ENCODE results near the gene TSHZ2. TPM values are rescaled to one million over a fixed set of nuclear protein-coding genes. Genes with fewer than 3 reads are reported as not detected.

Gene TSHZ2
- total RNA-seq, 1 donor from 2014 or later, result 9.9 TPM

DNA sequence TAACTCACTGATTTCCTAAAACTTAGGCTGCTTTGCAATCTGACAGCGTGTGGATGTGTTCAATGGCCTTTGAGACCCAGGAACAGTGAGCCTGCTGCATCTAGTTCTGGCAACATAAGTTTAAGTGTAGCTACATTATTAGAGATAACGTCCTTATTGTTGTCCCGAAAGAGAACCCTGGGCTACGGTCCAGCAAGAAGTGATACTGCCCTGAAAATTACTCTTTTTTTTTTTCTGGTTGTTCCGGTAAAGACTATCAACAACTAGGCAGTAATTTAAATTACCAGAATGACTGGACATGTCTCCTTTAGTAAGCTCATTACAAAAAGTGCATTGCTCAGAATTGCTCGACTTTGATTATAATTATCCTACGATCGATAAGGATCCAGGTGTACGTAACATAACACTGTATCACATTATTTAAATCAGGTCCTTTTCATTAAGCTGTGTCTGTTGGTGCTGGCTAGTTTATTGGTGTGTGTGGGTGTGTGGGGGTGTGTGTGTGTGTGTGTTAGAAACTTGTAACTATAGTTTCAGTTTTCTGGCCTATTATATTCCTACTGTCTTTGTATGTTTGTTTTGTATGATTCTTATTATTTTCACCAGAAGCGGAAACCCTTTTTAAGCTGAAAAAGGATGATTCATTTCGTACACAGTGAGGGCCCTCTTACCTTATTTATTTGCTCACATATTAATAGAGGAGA, 3.0 kb downstream of the TSHZ2 start:
- Histone ChIP-seq H3K9ac (ENCODE audit: low read depth in 1 of 3, low read length in 3 of 3) (peak overlapping the region in 1 of 3 donors; percentile 8), H3K4me3 (ENCODE audit: low read length in 3 of 3) (peak overlapping the region in 2 of 3 donors; percentile 25 to 79), H3K27ac (ENCODE audit: low read depth, low read length) (peak overlapping the region; percentile 64), H3K4me1 (ENCODE audit: control insufficient read depth in 3 of 3, insufficient read depth in 3 of 3, low read length in 3 of 3) (no peaks in the 10 kb centered on the region), H3K36me3 (ENCODE audit: control insufficient read depth in 3 of 3, insufficient read depth in 3 of 3, low read length in 3 of 3) (no peaks in the 10 kb centered on the region), H3K9me3 (ENCODE audit: control insufficient read depth in 3 of 3, low read length in 3 of 3) (no peaks in the 10 kb centered on the region), H3K27me3 (ENCODE audit: control insufficient read depth in 3 of 3, insufficient read depth in 3 of 3, low read length in 3 of 3) (peaks cover 0 to 6% (median 5%) of the 10 kb centered on the region in 3 donors)

DNA sequence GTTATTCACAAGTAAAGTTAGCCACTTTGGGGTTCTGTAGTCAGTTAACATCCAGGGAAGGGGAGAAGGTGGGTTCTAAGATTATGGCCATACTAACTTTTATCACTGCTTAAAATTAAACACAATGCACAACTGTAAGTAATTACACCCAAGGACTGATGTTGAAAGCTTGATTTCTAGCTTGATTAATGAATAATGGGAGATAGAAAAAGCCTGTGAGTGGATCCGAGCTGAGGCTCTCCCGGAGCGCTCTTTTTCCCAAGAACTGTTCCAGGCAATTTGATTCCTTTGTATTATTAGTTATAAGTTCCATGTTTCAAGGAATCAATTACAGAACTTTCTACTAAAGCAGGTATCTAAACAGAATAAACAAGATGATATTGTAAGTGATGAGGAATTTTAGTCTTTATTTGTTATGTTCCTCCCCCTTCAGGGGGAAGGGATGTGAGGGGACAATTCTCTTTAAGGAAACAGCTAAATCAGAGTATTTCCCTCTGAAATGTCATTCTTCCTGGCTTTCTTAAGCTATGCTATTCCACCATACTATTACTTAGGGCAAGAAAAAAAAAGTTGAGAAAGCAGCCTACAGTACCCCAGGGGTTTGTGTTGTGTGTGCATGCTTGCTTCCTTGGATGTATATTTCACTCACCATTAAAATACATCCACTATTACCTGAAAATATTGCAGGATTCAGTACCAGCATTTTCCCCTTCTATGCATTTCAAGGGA, 3.8 kb downstream of the TSHZ2 start:
- Histone ChIP-seq H3K9ac (ENCODE audit: low read depth in 1 of 3, low read length in 3 of 3) (peak overlapping the region in 1 of 3 donors; percentile 8), H3K27me3 (ENCODE audit: control insufficient read depth in 3 of 3, insufficient read depth in 3 of 3, low read length in 3 of 3) (peaks cover 0 to 6% (median 5%) of the 10 kb centered on the region in 3 donors), H3K4me1 (ENCODE audit: control insufficient read depth in 3 of 3, insufficient read depth in 3 of 3, low read length in 3 of 3) (no peaks in the 10 kb centered on the region), H3K4me3 (ENCODE audit: low read length in 3 of 3) (peak overlapping the region in 2 of 3 donors; percentile 25 to 79), H3K9me3 (ENCODE audit: control insufficient read depth in 3 of 3, low read length in 3 of 3) (no peaks in the 10 kb centered on the region), H3K36me3 (ENCODE audit: control insufficient read depth in 3 of 3, insufficient read depth in 3 of 3, low read length in 3 of 3) (no peaks in the 10 kb centered on the region), H3K27ac (ENCODE audit: low read depth, low read length) (peak overlapping the region; percentile 64)

DNA sequence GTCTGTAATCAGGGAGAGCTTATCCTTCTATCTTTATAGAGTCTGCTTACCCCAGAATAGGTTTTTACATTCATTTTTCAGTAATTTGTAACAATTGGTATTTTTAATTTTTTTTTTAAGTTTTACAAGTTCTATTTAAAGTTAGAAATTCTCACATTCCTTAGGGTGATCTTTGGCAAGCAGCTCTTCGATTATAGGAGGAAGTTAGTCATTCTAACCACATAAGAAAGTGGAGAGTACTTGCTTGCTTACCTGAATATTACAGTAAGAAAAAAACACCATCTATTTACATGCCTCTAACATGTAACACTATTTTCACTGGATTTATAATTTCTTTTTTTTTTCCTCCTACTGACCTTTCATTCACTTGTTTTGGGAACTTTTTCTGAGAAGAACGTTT, 6.7 kb downstream of the TSHZ2 start:
- Histone ChIP-seq H3K27me3 (ENCODE audit: control insufficient read depth in 3 of 3, insufficient read depth in 3 of 3, low read length in 3 of 3) (no peaks in the 10 kb centered on the region), H3K27ac (ENCODE audit: low read depth, low read length) (no peak overlapping the region)

DNA sequence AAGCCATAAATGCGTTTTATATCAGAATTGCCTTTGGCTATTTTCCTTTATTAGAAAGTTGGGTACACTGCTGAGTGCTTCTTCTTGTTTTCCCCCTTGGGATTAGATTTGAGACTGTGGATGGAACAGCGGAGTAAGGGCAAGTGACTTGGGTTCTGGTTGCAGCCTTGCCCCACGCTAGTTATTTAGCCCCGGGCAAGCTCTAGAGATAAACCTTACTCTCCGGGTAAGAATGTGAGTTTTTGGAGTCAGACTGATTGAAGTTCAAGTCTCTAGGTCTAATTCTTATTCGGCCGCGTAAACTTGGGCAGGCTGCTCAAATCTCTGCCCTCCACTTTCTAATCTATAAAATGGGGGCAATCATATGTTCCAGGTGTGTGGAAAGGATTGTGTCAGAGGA, 8.9 kb downstream of the TSHZ2 start:
- Histone ChIP-seq H3K27ac (ENCODE audit: low read depth, low read length) (no peak overlapping the region), H3K9me3 (ENCODE audit: control insufficient read depth in 3 of 3, low read length in 3 of 3) (no peaks in the 10 kb centered on the region), H3K4me1 (ENCODE audit: control insufficient read depth in 3 of 3, insufficient read depth in 3 of 3, low read length in 3 of 3) (no peaks in the 10 kb centered on the region), H3K36me3 (ENCODE audit: control insufficient read depth in 3 of 3, insufficient read depth in 3 of 3, low read length in 3 of 3) (no peaks in the 10 kb centered on the region), H3K4me3 (ENCODE audit: low read length in 3 of 3) (peak overlapping the region in 1 of 3 donors; percentile 19), H3K27me3 (ENCODE audit: control insufficient read depth in 3 of 3, insufficient read depth in 3 of 3, low read length in 3 of 3) (no peaks in the 10 kb centered on the region), H3K9ac (ENCODE audit: low read depth in 1 of 3, low read length in 3 of 3) (no peak overlapping the region)

More for the DNA sequence above, 6.7 kb downstream of the TSHZ2 start:
- Histone ChIP-seq H3K9me3 (ENCODE audit: control insufficient read depth in 3 of 3, low read length in 3 of 3) (no peaks in the 10 kb centered on the region), H3K4me1 (ENCODE audit: control insufficient read depth in 3 of 3, insufficient read depth in 3 of 3, low read length in 3 of 3) (no peaks in the 10 kb centered on the region), H3K9ac (ENCODE audit: low read depth in 1 of 3, low read length in 3 of 3) (no peak overlapping the region), H3K36me3 (ENCODE audit: control insufficient read depth in 3 of 3, insufficient read depth in 3 of 3, low read length in 3 of 3) (no peaks in the 10 kb centered on the region), H3K4me3 (ENCODE audit: low read length in 3 of 3) (no peak overlapping the region)

DNA sequence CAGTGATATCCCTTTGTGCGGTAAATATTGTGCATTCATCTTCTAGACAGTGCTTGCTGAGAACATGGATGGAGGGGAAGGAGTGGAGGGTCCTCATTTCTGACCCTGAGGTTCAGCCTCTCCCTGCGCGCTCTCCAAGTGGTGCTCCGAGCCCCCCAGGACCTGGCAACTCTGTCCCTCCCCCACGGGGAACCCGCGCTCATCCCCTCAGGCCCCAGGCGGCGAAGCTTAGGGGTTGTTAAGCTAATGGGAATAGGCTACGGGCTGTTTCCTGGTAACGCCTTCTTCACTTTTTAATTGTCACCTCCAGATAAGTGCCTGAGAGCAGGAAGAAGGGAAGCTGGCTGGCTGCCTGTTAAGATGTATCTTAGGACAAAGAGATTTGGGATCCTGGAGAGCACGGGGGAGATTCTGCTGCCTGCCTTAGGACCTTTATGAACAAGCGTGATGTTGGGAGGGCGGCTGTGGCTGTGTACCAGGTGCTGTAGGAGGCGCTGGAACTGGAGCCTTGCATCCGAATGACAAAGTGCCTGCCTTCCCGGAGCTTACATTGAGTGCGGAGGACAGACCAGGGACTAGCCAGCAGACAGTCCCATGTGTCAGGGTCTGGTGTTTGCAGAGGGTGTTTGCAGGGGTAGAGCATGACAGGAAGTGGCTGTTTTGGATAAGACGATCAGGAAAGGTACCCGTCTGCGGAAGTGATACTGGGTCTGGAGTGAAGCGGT, 11.7 kb downstream of the TSHZ2 start:
- Histone ChIP-seq H3K9ac (ENCODE audit: low read depth in 1 of 3, low read length in 3 of 3) (no peak overlapping the region), H3K4me1 (ENCODE audit: control insufficient read depth in 3 of 3, insufficient read depth in 3 of 3, low read length in 3 of 3) (no peaks in the 10 kb centered on the region), H3K9me3 (ENCODE audit: control insufficient read depth in 3 of 3, low read length in 3 of 3) (no peaks in the 10 kb centered on the region)

DNA sequence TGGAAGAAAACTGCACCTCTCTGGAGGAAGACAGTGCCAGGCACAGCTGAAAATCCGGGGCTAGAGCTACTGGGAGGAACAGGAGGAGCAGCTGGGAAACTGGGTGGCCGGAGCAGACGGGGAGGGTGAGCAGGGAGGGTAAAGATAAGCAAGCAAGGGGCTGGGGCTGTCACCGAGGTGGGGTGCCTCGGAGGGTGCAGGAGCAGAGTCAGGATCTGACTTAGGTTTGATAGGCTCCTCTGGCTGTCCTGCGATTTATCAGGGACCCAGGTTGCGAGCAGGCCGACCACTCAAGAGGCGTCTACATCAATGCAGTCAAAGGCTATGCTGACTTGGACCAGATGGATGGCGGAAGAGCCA, 12.3 kb downstream of the TSHZ2 start:
- no peaks in the 10 kb centered on the region for H3K4me1 ChIP-seq (ENCODE audit: control insufficient read depth in 3 of 3, insufficient read depth in 3 of 3, low read length in 3 of 3)
- H3K27ac ChIP-seq (ENCODE audit: low read depth, low read length), result no peak overlapping the region
- H3K9me3 ChIP-seq (ENCODE audit: control insufficient read depth in 3 of 3, low read length in 3 of 3), result no peaks in the 10 kb centered on the region
- no peaks in the 10 kb centered on the region for H3K27me3 ChIP-seq (ENCODE audit: control insufficient read depth in 3 of 3, insufficient read depth in 3 of 3, low read length in 3 of 3)
- no peak overlapping the region for H3K4me3 ChIP-seq (ENCODE audit: low read length in 3 of 3)
- H3K9ac ChIP-seq (ENCODE audit: low read depth in 1 of 3, low read length in 3 of 3), result no peak overlapping the region
- H3K36me3 ChIP-seq (ENCODE audit: control insufficient read depth in 3 of 3, insufficient read depth in 3 of 3, low read length in 3 of 3), result no peaks in the 10 kb centered on the region

More for the DNA sequence above, 11.7 kb downstream of the TSHZ2 start:
- H3K36me3 ChIP-seq (ENCODE audit: control insufficient read depth in 3 of 3, insufficient read depth in 3 of 3, low read length in 3 of 3), result no peaks in the 10 kb centered on the region
- no peak overlapping the region for H3K27ac ChIP-seq (ENCODE audit: low read depth, low read length)
- no peaks in the 10 kb centered on the region for H3K27me3 ChIP-seq (ENCODE audit: control insufficient read depth in 3 of 3, insufficient read depth in 3 of 3, low read length in 3 of 3)
- H3K4me3 ChIP-seq (ENCODE audit: low read length in 3 of 3), result no peak overlapping the region

DNA sequence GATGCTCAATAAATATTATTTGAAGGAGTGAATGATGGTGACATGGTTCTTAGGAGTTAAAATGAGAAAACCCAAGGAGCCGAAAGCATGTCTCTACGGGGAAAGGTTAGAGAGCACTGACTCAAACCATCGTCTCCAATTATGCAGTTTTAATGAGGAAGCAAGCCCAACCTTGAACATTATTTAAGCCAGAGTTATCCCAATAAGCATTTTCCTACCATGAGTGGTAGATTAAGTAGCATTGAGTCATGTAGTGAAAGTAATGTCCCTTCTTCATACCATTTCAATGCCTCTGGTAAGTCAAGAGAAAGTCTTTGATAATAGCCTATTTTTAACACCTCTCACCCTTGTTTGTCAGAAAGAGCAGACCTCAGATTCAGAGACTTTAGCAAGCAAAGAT, 13.5 kb downstream of the TSHZ2 start:
- H3K36me3 ChIP-seq (ENCODE audit: control insufficient read depth in 3 of 3, insufficient read depth in 3 of 3, low read length in 3 of 3), result no peaks in the 10 kb centered on the region

DNA sequence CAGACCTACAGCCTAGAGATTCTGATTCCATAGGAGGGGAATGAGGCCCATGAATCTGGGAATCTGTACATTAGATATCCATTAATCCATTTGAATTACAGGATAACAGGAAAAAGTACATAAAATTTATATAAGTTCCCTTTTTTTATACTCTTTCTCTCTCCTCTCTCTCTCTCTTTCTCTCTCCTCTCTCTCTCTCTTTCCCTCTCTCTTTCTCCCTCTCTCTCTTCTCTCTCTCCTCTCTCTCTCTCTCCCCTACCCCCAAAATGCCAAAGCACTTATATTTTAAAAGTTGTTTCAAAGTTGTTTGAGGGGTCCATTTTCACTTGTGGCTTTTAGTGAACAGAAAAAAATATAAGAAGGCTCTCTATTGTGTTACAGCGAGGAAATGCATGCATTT, 15.1 kb downstream of the TSHZ2 start:
- no peak overlapping the region for H3K4me3 ChIP-seq (ENCODE audit: low read length in 3 of 3)

More for the DNA sequence above, 13.5 kb downstream of the TSHZ2 start:
- Histone ChIP-seq H3K4me3 (ENCODE audit: low read length in 3 of 3) (no peak overlapping the region), H3K9me3 (ENCODE audit: control insufficient read depth in 3 of 3, low read length in 3 of 3) (no peaks in the 10 kb centered on the region), H3K27ac (ENCODE audit: low read depth, low read length) (no peak overlapping the region), H3K27me3 (ENCODE audit: control insufficient read depth in 3 of 3, insufficient read depth in 3 of 3, low read length in 3 of 3) (no peaks in the 10 kb centered on the region), H3K4me1 (ENCODE audit: control insufficient read depth in 3 of 3, insufficient read depth in 3 of 3, low read length in 3 of 3) (no peaks in the 10 kb centered on the region), H3K9ac (ENCODE audit: low read depth in 1 of 3, low read length in 3 of 3) (no peak overlapping the region)

DNA sequence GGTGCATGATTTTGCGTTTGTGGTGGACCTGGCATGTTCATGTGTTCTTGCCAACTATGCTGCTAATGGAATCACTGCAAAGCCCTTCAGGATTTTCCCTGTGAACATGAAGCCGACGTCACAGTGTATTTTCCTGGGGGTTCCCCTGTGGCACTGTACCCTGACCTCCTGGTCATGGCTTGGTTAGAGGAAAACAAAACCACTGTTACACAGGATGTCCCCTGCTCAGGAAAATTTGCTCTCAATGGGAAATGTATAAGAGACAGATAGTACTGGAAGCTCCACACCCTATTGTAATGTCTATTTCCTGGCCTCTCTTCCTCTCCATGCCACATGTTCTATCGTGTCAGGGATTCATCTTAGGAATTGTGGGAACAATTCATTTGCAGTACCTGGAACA, 19.7 kb downstream of the TSHZ2 start:
- no peak overlapping the region for H3K27ac ChIP-seq (ENCODE audit: low read depth, low read length)
- H3K9ac ChIP-seq (ENCODE audit: low read depth in 1 of 3, low read length in 3 of 3), result no peak overlapping the region
- peaks cover 0 to 11% (median 0%) of the 10 kb centered on the region in 3 donors for H3K4me1 ChIP-seq (ENCODE audit: control insufficient read depth in 3 of 3, insufficient read depth in 3 of 3, low read length in 3 of 3)
- H3K9me3 ChIP-seq (ENCODE audit: control insufficient read depth in 3 of 3, low read length in 3 of 3), result no peaks in the 10 kb centered on the region
- H3K36me3 ChIP-seq (ENCODE audit: control insufficient read depth in 3 of 3, insufficient read depth in 3 of 3, low read length in 3 of 3), result no peaks in the 10 kb centered on the region
- H3K27me3 ChIP-seq (ENCODE audit: control insufficient read depth in 3 of 3, insufficient read depth in 3 of 3, low read length in 3 of 3), result no peaks in the 10 kb centered on the region
- H3K4me3 ChIP-seq (ENCODE audit: low read length in 3 of 3), result no peak overlapping the region

More for the DNA sequence above, 15.1 kb downstream of the TSHZ2 start:
- Histone ChIP-seq H3K36me3 (ENCODE audit: control insufficient read depth in 3 of 3, insufficient read depth in 3 of 3, low read length in 3 of 3) (no peaks in the 10 kb centered on the region), H3K9me3 (ENCODE audit: control insufficient read depth in 3 of 3, low read length in 3 of 3) (no peaks in the 10 kb centered on the region), H3K27me3 (ENCODE audit: control insufficient read depth in 3 of 3, insufficient read depth in 3 of 3, low read length in 3 of 3) (no peaks in the 10 kb centered on the region), H3K27ac (ENCODE audit: low read depth, low read length) (no peak overlapping the region), H3K9ac (ENCODE audit: low read depth in 1 of 3, low read length in 3 of 3) (no peak overlapping the region), H3K4me1 (ENCODE audit: control insufficient read depth in 3 of 3, insufficient read depth in 3 of 3, low read length in 3 of 3) (peaks cover 0 to 7% (median 0%) of the 10 kb centered on the region in 3 donors)

DNA sequence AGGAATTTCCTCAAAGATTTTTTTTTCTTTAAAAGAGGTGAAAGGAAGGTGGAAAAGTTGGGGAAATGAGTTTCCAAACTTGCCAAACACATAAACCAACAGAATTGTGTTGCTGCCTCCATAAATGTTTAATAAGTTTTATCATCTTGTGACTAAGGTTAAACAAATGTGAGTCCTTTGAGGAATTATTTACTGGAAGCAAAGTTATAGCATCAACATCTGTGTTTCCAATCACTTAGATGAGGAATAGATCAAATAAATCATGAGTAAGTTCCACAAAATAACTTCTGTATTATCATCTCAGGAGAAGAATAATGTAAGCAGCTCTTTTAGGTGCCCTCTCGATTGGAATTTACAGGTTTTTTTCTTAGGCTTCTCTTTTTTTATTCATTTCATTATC, 20.5 kb downstream of the TSHZ2 start:
- no peaks in the 10 kb centered on the region for H3K27me3 ChIP-seq (ENCODE audit: control insufficient read depth in 3 of 3, insufficient read depth in 3 of 3, low read length in 3 of 3)
- no peak overlapping the region for H3K4me3 ChIP-seq (ENCODE audit: low read length in 3 of 3)
- H3K27ac ChIP-seq (ENCODE audit: low read depth, low read length), result peak overlapping the region; percentile 44
- no peaks in the 10 kb centered on the region for H3K9me3 ChIP-seq (ENCODE audit: control insufficient read depth in 3 of 3, low read length in 3 of 3)
- no peak overlapping the region for H3K9ac ChIP-seq (ENCODE audit: low read depth in 1 of 3, low read length in 3 of 3)
- no peaks in the 10 kb centered on the region for H3K36me3 ChIP-seq (ENCODE audit: control insufficient read depth in 3 of 3, insufficient read depth in 3 of 3, low read length in 3 of 3)
- peaks cover 0 to 11% (median 0%) of the 10 kb centered on the region in 3 donors for H3K4me1 ChIP-seq (ENCODE audit: control insufficient read depth in 3 of 3, insufficient read depth in 3 of 3, low read length in 3 of 3)

Data from skeletal muscle tissue (tissue), 4 donors.